ENCODE measurements around the gene COBL.

DNA sequence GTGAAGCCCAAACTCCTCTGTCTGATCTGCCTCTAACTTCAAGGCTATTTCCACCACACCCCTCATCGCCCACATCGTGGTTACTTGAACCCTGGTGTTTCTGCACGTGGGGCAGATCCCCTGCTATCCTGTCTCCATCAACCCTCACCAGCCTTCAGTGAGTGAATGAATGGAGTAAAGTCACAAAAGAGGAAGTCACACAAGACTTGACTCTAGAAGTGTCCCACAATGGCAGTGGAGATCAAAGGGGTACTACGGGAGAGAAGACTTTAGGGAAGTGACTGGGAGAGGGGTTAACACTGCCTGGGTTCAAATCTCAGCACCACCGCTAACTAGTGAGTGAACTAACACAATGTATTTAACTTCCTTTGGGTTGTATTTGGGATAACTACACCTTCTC is 85.9 kb downstream of the COBL start:
- TF ChIP-seq CTCF (conservative IDR thresholded peaks at IDR 0.05; ENCODE audit: low read depth, low read length) (no peak), EZH2 (IDR thresholded peaks at IDR 0.05; ENCODE audit: low read length, unreplicated experiment) (no peak)

Data from PC-3 (cell line).